ENCODE results near the gene LETM1.

The LETM1 gene

GRCh38 chr4:1856071-1856942 is at the start of gene LETM1:
TSS of gene LETM1 (minus strand) at chr4:1856156. CDS start at chr4:1855950, 206 bp downstream.
- DNase-seq, result peak; percentile 81

- no peak for DNase-seq
These were observed 48.1 kb upstream of the LETM1 start for GRCh38 chr4:1904042-1904441.

- DNase-seq, result no peak
These were observed 47.1 kb upstream of the LETM1 start for GRCh38 chr4:1903035-1903434.

GRCh38 chr4:1902243-1902642 is 46.3 kb upstream of the LETM1 start:
- no peak for DNase-seq

GRCh38 chr4:1901127-1901526 is 45.2 kb upstream of the LETM1 start:
- DNase-seq, result no peak

GRCh38 chr4:1900624-1901023 is 44.7 kb upstream of the LETM1 start:
- no peak for DNase-seq

GRCh38 chr4:1900087-1900433 is 44.1 kb upstream of the LETM1 start:
- DNase-seq, result no peak

GRCh38 chr4:1899149-1900086 is 43.5 kb upstream of the LETM1 start:
- DNase-seq, result peak; percentile 16

GRCh38 chr4:1898681-1899080 is 42.7 kb upstream of the LETM1 start:
- no peak for DNase-seq

- DNase-seq, result no peak
These were observed 42.1 kb upstream of the LETM1 start for GRCh38 chr4:1898007-1898406.

GRCh38 chr4:1896658-1896991 is 40.7 kb upstream of the LETM1 start:
- DNase-seq, result no peak

- no peak for DNase-seq
These were observed 40.2 kb upstream of the LETM1 start for GRCh38 chr4:1895971-1896657.

GRCh38 chr4:1890979-1891570 is 35.1 kb upstream of the LETM1 start:
- no peak for DNase-seq

- no peak for DNase-seq
These were observed 31.1 kb upstream of the LETM1 start for GRCh38 chr4:1887052-1887451.

GRCh38 chr4:1885414-1885813 is 29.5 kb upstream of the LETM1 start:
- no peak for DNase-seq

GRCh38 chr4:1883583-1883982 is 27.6 kb upstream of the LETM1 start:
- DNase-seq, result no peak

- DNase-seq, result no peak
These were observed 26.9 kb upstream of the LETM1 start for GRCh38 chr4:1882850-1883271.

- DNase-seq, result no peak
These were observed 24.4 kb upstream of the LETM1 start for GRCh38 chr4:1880332-1880731.

GRCh38 chr4:1879485-1879884 is 23.5 kb upstream of the LETM1 start:
- no peak for DNase-seq

GRCh38 chr4:1874201-1874600 is 18.2 kb upstream of the LETM1 start:
- DNase-seq, result no peak

GRCh38 chr4:1873776-1874175 is 17.8 kb upstream of the LETM1 start:
- DNase-seq, result no peak

- no peak for DNase-seq
These were observed 17.3 kb upstream of the LETM1 start for GRCh38 chr4:1873291-1873690.

GRCh38 chr4:1872870-1873269 is 16.9 kb upstream of the LETM1 start:
- no peak for DNase-seq

All from NCI-H1105 treated with DMSO at 0.1 percent for 48 hours (cell line).